ENCODE measurements around the gene KLK4.

KLK4 gene

DNA sequence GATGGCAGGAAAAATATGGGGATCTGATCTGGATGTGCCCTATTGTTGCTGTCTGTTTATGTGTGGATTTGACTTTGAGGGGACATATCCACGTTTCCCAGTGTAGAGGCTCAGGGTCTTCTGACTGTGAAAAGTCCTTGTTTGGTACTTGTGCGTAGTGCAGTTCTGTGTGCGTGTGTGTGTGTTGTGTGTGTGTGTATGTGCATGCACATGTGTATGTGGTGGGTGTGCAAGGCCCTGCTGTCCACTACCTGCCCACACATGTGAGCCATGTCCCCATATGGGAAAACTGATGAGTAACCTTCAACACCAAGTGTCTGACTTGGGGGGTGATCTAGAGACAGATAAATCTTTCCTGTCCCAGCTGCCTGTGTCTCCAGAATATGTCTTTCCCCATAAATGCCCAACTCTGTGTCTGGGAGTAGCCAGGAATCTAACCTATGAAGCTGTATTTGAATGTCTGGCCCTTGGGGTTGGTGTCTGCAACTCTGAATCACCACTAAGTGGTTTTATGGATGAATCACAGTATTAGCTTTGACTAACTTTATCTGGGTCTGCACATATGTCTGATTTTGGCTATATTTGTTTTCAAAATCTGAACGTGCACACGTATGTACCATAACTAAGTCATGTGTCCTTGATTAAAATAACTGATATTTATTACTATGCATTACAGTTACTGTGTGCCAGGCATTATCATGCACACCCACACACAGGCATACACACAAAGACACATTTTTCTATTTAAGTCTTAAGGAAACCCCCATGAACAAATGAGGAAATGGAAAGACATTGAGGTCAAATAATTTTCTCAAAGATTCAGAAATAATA, 20.6 kb downstream of the KLK4 start:
- TF ChIP-seq, protein P1, sequence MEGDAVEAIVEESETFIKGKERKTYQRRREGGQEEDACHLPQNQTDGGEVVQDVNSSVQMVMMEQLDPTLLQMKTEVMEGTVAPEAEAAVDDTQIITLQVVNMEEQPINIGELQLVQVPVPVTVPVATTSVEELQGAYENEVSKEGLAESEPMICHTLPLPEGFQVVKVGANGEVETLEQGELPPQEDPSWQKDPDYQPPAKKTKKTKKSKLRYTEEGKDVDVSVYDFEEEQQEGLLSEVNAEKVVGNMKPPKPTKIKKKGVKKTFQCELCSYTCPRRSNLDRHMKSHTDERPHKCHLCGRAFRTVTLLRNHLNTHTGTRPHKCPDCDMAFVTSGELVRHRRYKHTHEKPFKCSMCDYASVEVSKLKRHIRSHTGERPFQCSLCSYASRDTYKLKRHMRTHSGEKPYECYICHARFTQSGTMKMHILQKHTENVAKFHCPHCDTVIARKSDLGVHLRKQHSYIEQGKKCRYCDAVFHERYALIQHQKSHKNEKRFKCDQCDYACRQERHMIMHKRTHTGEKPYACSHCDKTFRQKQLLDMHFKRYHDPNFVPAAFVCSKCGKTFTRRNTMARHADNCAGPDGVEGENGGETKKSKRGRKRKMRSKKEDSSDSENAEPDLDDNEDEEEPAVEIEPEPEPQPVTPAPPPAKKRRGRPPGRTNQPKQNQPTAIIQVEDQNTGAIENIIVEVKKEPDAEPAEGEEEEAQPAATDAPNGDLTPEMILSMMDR (IDR thresholded peaks at IDR 0.05), result no peak

DNA sequence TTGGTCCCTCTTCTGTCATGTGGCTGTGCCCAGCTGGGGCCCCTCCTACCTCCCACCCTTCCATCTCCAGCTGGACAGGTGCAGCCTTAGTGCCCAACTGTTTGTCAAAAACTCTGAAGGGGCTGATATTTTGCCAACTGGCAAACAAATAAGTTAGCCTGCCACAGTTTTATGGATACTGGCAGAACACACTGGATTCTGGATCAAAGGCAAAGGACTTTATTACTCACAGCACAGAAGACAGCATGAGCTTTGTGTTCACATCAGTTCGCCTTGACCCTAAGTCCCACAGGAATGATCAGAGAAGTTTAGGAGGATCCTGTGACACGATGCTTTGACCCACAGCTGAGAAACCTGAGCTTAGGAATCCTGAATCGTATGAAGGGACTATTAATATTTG, 21.6 kb downstream of the KLK4 start:
- TF ChIP-seq, protein P1 (IDR thresholded peaks at IDR 0.05), result no peak

DNA sequence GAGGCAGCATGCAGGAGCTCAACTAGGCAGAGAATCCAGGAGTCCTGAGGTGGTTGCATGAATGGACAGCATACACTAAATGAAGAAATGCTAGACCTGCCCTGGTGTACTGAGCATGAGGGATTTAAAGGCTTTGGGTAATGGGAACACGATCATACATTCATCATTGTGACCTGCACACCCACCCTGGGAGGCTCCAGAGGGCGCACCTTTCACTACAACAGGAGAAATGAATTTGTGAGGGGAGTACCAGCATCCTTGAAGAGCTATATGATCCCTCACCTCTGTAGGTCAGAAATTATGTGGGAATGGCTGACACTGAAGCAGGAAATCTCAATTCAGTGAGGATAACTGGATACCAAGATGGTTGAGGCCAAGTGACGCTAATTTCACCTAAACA, 29.0 kb downstream of the KLK4 start:
- TF ChIP-seq, protein P1 (IDR thresholded peaks at IDR 0.05), result no peak

DNA sequence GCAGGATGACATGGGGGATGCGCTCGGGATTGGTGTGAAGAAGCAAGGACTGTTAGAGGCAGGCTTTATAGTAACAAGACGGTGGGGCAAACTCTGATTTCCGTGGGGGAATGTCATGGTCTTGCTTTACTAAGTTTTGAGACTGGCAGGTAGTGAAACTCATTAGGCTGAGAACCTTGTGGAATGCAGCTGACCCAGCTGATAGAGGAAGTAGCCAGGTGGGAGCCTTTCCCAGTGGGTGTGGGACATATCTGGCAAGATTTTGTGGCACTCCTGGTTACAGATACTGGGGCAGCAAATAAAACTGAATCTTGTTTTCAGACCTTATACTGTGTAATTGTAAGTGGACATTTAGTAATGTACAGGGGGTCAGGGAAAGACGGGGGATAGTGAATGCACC, 31.0 kb downstream of the KLK4 start:
- TF ChIP-seq, protein P1 (IDR thresholded peaks at IDR 0.05), result no peak

DNA sequence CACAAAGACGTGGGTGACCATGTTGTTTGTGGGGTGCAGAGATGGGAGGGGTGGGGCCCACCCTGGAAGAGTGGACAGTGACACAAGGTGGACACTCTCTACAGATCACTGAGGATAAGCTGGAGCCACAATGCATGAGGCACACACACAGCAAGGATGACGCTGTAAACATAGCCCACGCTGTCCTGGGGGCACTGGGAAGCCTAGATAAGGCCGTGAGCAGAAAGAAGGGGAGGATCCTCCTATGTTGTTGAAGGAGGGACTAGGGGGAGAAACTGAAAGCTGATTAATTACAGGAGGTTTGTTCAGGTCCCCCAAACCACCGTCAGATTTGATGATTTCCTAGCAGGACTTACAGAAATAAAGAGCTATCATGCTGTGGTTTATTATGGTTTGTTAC, 32.3 kb downstream of the KLK4 start:
- TF ChIP-seq, protein P1 (IDR thresholded peaks at IDR 0.05), result no peak

DNA sequence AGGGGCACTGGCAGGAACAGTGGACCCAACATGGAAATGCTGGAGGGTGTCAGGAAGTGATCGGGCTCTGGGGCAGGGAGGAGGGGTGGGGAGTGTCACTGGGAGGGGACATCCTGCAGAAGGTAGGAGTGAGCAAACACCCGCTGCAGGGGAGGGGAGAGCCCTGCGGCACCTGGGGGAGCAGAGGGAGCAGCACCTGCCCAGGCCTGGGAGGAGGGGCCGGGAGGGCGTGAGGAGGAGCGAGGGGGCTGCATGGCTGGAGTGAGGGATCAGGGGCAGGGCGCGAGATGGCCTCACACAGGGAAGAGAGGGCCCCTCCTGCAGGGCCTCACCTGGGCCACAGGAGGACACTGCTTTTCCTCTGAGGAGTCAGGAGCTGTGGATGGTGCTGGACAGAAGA, 33.9 kb downstream of the KLK4 start:
- TF ChIP-seq, protein P1 (IDR thresholded peaks at IDR 0.05), result no peak

DNA sequence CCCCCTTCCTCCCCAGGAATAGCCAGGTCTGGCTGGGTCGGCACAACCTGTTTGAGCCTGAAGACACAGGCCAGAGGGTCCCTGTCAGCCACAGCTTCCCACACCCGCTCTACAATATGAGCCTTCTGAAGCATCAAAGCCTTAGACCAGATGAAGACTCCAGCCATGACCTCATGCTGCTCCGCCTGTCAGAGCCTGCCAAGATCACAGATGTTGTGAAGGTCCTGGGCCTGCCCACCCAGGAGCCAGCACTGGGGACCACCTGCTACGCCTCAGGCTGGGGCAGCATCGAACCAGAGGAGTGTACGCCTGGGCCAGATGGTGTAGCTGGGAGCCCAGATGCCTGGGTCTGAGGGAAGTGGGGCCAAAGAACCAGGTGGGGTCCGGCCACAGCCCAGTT, 34.7 kb downstream of the KLK4 start:
- TF ChIP-seq, protein P1 (IDR thresholded peaks at IDR 0.05), result no peak
